ENCODE results near the gene SYT15. TPM values are rescaled to one million over a fixed set of nuclear protein-coding genes. Genes with fewer than 3 reads are reported as not detected.
"Not testable (repeated sequence)": the region's sequence is repeated elsewhere in the genome, so short reads cannot be mapped to it uniquely, and the experiment has no call there.

The SYT15 gene
- total RNA-seq, 4 donors from 2014 or later = 4.2 to 11.0 (median 6.9) TPM

DNA sequence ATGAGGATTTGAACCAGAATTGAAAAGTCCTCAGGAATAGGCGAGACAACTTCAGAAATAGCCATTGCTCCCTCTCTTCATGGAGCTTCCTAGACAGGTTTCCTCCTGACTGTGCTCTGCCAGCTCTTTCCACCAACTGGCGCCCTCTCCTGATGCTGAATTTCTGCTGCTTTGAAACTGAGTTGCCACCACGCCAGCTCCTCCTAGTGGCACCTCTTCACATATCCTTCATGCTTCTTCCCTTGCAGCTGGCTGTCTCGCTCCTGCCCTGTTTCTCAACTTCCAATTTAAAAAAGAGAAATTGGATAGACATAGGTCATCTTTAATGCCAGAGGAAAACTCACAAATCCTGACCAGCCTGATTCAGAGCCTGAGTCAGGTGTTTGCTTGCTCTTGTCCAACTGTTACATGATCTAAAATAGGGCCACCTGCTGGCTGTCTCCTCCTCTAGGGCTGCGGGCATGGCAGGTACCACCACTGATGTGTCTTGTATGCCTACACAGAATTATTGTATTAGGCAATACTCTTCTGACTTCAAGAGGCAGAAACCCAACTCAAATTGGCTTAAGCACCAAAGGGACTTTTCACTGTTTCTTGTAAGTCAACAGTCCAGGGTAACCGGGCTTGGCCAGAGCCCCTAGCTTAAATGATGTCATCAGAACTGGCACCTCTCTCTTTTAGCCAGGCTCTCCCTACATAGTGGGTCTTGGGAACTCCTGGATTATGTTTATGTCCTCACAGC is 13.2 kb upstream of the SYT15 start:
- peak; percentile 35 to 66 for DNase-seq (ENCODE audit: low spot score in 2 of 2)
- 8 to 9% methylated on average over 4 of the region's 6 CpGs for WGBS, 2 donors

DNA sequence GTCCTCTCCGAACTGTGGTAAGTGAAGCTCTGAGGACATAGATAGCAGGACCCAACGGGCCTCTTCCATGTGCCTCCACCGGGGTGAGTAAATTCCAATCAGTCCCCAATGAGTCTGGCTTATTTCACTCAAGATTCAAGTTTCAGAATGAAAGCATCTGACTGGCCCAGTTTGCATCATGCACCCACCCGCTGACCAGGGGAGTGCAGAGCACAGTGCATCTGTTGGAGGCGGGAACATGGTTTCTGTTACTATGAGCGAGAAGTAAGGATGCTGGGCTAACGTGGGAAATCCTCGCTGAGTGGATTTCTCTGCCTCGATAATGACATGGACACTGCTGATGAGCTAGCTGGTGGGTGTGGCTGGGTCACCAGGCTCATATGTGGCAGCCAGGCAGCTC is 11.8 kb upstream of the SYT15 start:
- H3K27ac ChIP-seq; H3K9me3 ChIP-seq; H3K4me3 ChIP-seq; DNase-seq (ENCODE audit: low spot score in 2 of 2); H3K36me3 ChIP-seq; H3K4me1 ChIP-seq; H3K27me3 ChIP-seq: not testable (repeated sequence)
- WGBS, 2 donors = 83 to 93% methylated on average over 3 to 5 of the region's 9 CpGs

More for the DNA sequence above, 13.2 kb upstream of the SYT15 start:
- H3K4me3 ChIP-seq, H3K4me1 ChIP-seq, H3K27me3 ChIP-seq, H3K9me3 ChIP-seq, H3K36me3 ChIP-seq, H3K27ac ChIP-seq: not testable (repeated sequence)
- TF ChIP-seq CTCF (IDR thresholded peaks at IDR 0.05) = peak; percentile 41 to 73 (median 55)

- not testable (repeated sequence) for H3K9me3 ChIP-seq; DNase-seq (ENCODE audit: low spot score in 2 of 2); H3K4me3 ChIP-seq; H3K36me3 ChIP-seq; H3K27ac ChIP-seq; H3K27me3 ChIP-seq; H3K4me1 ChIP-seq
- WGBS, 2 donors = no CpG with 5 or more reads among the region's 2 CpGs
These were observed 8.3 kb upstream of the SYT15 start for GRCh38 chr10:46570655-46571054.

DNA sequence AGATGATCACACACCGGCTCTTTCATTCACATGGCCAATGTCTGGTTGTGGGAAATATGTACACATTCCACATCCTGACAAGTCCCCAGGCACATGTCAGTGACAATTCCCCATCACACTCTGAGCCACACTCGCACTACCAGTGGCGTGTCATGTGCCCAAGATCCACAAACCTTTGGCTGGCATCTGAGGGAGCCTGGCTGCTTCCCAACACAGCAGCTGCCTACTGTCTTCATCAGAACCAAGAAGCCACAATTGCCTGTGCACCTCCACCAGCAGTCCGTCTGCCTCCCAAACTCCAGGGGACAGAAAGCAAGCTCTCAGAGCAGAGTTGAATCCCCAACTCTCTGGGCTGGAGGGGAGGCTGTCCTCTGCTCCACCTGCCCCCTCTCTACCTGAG is 6.2 kb upstream of the SYT15 start:
- not testable (repeated sequence) for DNase-seq (ENCODE audit: low spot score in 2 of 2); H3K4me3 ChIP-seq; H3K27me3 ChIP-seq; H3K36me3 ChIP-seq; H3K4me1 ChIP-seq; H3K9me3 ChIP-seq; H3K27ac ChIP-seq
- WGBS, 2 donors = no CpG with 5 or more reads among the region's 4 CpGs

GRCh38 chr10:46573314-46573713 is 5.6 kb upstream of the SYT15 start:
- not testable (repeated sequence) for H3K36me3 ChIP-seq; H3K4me3 ChIP-seq; DNase-seq (ENCODE audit: low spot score in 2 of 2); H3K9me3 ChIP-seq; H3K4me1 ChIP-seq; H3K27me3 ChIP-seq; H3K27ac ChIP-seq
- WGBS, 2 donors = 39 to 44% methylated on average over 3 to 4 of the region's 5 CpGs

- H3K36me3 ChIP-seq; H3K27ac ChIP-seq; DNase-seq (ENCODE audit: low spot score in 2 of 2); H3K27me3 ChIP-seq; H3K9me3 ChIP-seq; H3K4me3 ChIP-seq; H3K4me1 ChIP-seq: not testable (repeated sequence)
- 49% methylated on average over 3 of the region's 4 CpGs; no CpG with 5 or more reads in 1 of the 2 donors for WGBS, 2 donors
These were observed 5.0 kb upstream of the SYT15 start for GRCh38 chr10:46573884-46574283.

DNA sequence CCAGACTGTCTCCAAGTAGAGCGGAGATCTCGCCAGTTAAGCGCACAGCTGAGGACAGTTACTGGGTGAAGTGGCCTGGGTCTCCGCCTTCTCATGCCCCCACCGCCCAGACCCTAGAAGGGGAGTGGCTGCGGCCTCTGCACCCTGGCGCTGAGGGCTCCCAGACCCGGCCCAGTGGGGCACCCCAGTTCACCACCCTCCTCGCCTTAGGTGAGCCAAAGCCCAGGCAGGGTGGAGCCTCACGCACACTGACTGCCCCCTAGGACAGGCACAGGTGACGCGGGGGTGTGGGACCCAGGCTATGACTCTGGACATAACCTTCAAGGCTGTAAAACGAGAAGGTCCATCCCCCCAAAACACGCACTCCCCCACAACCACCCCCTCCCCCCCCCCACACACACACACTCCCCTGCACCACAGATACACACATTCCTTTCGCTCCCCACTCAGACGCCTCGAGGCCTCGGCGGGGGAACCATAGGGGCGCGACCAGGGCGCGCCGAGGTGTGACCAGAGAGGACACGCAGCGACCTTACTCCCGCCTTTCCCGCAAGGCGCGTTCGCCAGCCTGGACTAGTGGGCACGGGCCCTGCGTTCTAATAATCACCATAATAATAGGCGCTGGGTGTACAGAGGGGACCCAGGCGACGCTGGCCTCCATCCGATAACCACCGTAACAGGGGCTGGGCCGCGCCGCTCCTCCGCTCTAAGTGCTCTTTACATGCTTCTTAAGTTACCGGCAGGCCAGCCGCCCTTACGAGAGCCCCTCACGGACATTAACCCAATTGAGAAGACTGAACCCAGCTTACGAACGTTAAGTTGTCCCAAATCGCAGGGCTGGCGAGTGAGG is 1.1 kb upstream of the SYT15 start:
- H3K4me3 ChIP-seq = peak overlapping the region in 1 of 4 donors; percentile 38
- H3K27me3 ChIP-seq; H3K4me1 ChIP-seq; H3K27ac ChIP-seq; DNase-seq (ENCODE audit: low spot score in 2 of 2); H3K9me3 ChIP-seq; H3K36me3 ChIP-seq: not testable (repeated sequence)
- 31% methylated on average over 13 of the region's 50 CpGs; no CpG with 5 or more reads in 1 of the 2 donors for WGBS, 2 donors

- H3K27ac ChIP-seq; H3K9me3 ChIP-seq; DNase-seq (ENCODE audit: low spot score in 2 of 2); H3K4me3 ChIP-seq; H3K27me3 ChIP-seq; H3K36me3 ChIP-seq; H3K4me1 ChIP-seq: not testable (repeated sequence)
- no CpG with 5 or more reads among the region's 21 CpGs for WGBS, 2 donors
These were observed 450 bp downstream of the SYT15 start for GRCh38 chr10:46579378-46579777.

DNA sequence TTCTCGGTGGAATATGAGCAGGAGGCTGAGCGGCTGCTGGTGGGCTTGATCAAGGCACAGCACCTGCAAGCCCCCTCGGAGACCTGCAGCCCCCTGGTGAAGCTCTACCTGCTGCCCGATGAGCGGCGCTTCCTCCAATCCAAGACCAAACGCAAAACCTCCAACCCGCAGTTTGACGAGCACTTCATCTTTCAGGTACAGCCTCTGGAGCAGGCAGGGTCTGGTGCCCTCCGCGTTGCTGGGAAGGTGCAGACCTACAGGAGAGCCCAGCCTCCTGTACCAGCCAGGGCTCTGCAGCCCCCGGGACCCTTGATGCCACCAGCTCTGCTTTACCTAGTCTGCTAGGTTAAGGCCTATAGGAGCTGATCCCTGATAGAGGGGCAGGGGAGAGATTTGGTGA is 3.1 kb downstream of the SYT15 start:
- H3K27ac ChIP-seq; H3K9me3 ChIP-seq; H3K4me3 ChIP-seq; H3K27me3 ChIP-seq; H3K4me1 ChIP-seq; DNase-seq (ENCODE audit: low spot score in 2 of 2); H3K36me3 ChIP-seq: not testable (repeated sequence)
- WGBS, 2 donors = no CpG with 5 or more reads among the region's 12 CpGs

DNA sequence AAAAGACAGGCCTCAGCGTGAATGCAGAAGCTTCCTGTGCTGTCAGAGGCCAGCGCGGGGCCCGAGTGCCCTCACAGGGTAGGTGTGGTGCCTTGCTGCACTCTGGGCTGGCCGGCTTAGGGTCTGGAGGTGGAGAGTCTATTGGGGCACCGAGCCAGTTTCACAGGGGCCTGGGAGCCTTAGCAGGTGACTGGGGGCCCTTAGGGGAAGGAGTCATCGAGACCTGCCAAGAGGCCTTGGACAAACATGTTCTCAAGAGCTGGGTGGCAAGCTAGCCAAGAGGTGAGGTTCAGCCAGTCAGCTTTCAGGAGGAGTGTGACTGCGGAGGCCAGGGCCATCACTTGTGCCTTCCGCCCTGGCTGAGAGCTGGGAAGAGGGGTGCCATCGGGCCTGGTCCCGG is 3.6 kb downstream of the SYT15 start:
- not testable (repeated sequence) for H3K4me1 ChIP-seq; H3K9me3 ChIP-seq; H3K36me3 ChIP-seq; H3K27ac ChIP-seq; H3K27me3 ChIP-seq; H3K4me3 ChIP-seq; DNase-seq (ENCODE audit: low spot score in 2 of 2)
- WGBS, 2 donors = no CpG with 5 or more reads among the region's 11 CpGs

GRCh38 chr10:46584196-46584595 is 5.3 kb downstream of the SYT15 start:
- WGBS, 2 donors = 100% methylated on average over 4 of the region's 11 CpGs; no CpG with 5 or more reads in 1 of the 2 donors
- H3K4me3 ChIP-seq; H3K4me1 ChIP-seq; H3K27me3 ChIP-seq; DNase-seq (ENCODE audit: low spot score in 2 of 2); H3K36me3 ChIP-seq; H3K9me3 ChIP-seq; H3K27ac ChIP-seq: not testable (repeated sequence)

- no CpG with 5 or more reads among the region's 13 CpGs for WGBS, 2 donors
- DNase-seq (ENCODE audit: low spot score in 2 of 2); H3K4me3 ChIP-seq; H3K27me3 ChIP-seq; H3K36me3 ChIP-seq; H3K27ac ChIP-seq; H3K9me3 ChIP-seq; H3K4me1 ChIP-seq: not testable (repeated sequence)
These were observed 6.3 kb downstream of the SYT15 start for GRCh38 chr10:46585246-46585645.

DNA sequence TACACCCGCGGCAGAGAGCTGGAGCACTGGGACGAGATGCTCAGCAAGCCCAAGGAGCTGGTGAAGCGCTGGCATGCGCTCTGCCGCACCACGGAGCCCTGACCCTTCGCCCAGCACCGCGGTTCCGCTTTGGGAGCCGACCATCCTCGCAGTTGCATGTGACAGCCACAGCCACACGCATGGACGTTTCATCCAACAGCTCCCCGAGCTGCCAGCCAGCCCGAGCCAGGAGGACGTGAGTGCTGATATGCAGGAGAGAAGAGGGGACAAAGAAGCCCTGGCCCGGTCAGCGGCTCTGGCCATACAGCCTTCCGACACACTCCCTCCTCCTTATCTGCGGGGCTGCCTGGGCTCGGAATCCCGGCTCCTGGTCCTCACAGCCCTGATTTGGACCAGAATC is 8.6 kb downstream of the SYT15 start:
- H3K27ac ChIP-seq; DNase-seq (ENCODE audit: low spot score in 2 of 2); H3K4me3 ChIP-seq; H3K36me3 ChIP-seq; H3K4me1 ChIP-seq; H3K27me3 ChIP-seq; H3K9me3 ChIP-seq: not testable (repeated sequence)
- WGBS, 2 donors = no CpG with 5 or more reads among the region's 24 CpGs

All from tibial nerve (tissue), 4 donors.